Spleen (tissue), 11 donors: ENCODE data around the gene ALK. TPM values are rescaled to one million over a fixed set of nuclear protein-coding genes. Genes with fewer than 3 reads are reported as not detected.

ENCODE experiments used
- DNase-seq: peaks from one replicate; pipeline ENCODE4 v3.0.0-alpha.2; 2020
- H3K27ac ChIP-seq, 8 donors: fragments of 200-600 bp; sonication (generic) in 7 of 8; 1 replicate in 4 of 8; 2 replicates in 4 of 8; pipeline versions ENCODE4 v1.5.0 to v1.8.0; 2016 to 2021; ENCODE audit warnings: inconsistent platforms in 4 of 8, mild to moderate bottlenecking in 4 of 8, moderate library complexity in 1 of 8
- H3K27me3 ChIP-seq, 7 donors: fragments of 200-600 bp; sonication (generic) in 6 of 7; replicated peaks in 1 of 7; 1 replicate in 4 of 7; 2 replicates in 3 of 7; pipeline versions ENCODE4 v1.5.0 to v1.8.0; 2016 to 2021; ENCODE audit warnings: inconsistent platforms in 3 of 7, mild to moderate bottlenecking in 1 of 7
- H3K36me3 ChIP-seq, 6 donors: fragments of 200-600 bp; sonication (generic) in 5 of 6; 1 replicate in 4 of 6; 2 replicates in 2 of 6; pipeline versions ENCODE4 v1.5.0 to v1.8.0; 2016 to 2021; ENCODE audit warnings: inconsistent platforms in 2 of 6
- H3K4me1 ChIP-seq, 6 donors: fragments of 200-600 bp; sonication (generic) in 5 of 6; 1 replicate in 3 of 6; 2 replicates in 3 of 6; pipeline versions ENCODE4 v1.5.0 to v1.8.0; 2016 to 2021; ENCODE audit warnings: inconsistent platforms in 3 of 6
- H3K4me3 ChIP-seq, 8 donors: fragments of 200-600 bp; sonication (generic) in 7 of 8; 1 replicate in 4 of 8; 2 replicates in 4 of 8; pipeline versions ENCODE4 v1.5.0 to v1.8.0; 2016 to 2021; ENCODE audit warnings: inconsistent platforms in 4 of 8, mild to moderate bottlenecking in 4 of 8, moderate library complexity in 2 of 8
- H3K9me3 ChIP-seq, 8 donors: fragments of 200-600 bp; sonication (generic) in 7 of 8; 1 replicate in 4 of 8; 2 replicates in 4 of 8; pipeline versions ENCODE4 v1.5.0 to v1.8.0; 2016 to 2021; ENCODE audit warnings: inconsistent platforms in 4 of 8
- CTCF ChIP-seq, 11 experiments: fragments of 200-600 bp in 7 of 11; fragments of 450-650 bp in 4 of 11; sonication (generic) in 4 of 11; IDR thresholded peaks in 8 of 11; conservative IDR thresholded peaks in 3 of 11; 1 replicate in 7 of 11; 2 replicates in 4 of 11; pipeline versions ENCODE4 v1.4.0 to v1.8.0; 2016 to 2021; ENCODE audit warnings: antibody characterized with exemption in 11 of 11, inconsistent platforms in 4 of 11, mild to moderate bottlenecking in 1 of 11
- POLR2A ChIP-seq, 3 donors: fragments of 450-650 bp; IDR thresholded peaks; one replicate each; pipeline ENCODE4 v1.5.1; 2017; ENCODE audit warnings: antibody characterized with exemption in 3 of 3, mild to moderate bottlenecking in 1 of 3
- POLR2AphosphoS5 ChIP-seq, 3 donors: sonication (generic); formaldehyde crosslinking; IDR thresholded peaks; one replicate each; pipeline ENCODE4 v1.5.1; 2017; ENCODE audit warnings: antibody characterized with exemption in 3 of 3
- WGBS, 5 donors: extraction: QIAGEN DNeasy Blood & Tissue Kit in 3 of 5; methylation state at CpG; one replicate each; pipeline versions ENCODE4 v1.1.5 to v1.1.7; 2013 to 2018; 5-methylcytosine and 5-hydroxymethylcytosine counted together
- intact Hi-C: fragments of 100-400 bp; cut with DNase I; formaldehyde crosslinking; loops from one replicate; pipeline ENCODE4 v1.15.0; 2023; ENCODE audit warnings: low total_unique reads
- polyA plus RNA-seq, 3 donors: library from polyadenylated mRNA; stranded (reverse); fragments of 200-250 nt; gene quantifications; one replicate each; pipeline ENCODE4 v1.2.1, GENCODE V29; 2013
- total RNA-seq, 7 donors: library from RNA; depleted of rRNA in 3 of 7; stranded (reverse); fragments of >200 nt in 3 of 7; fragmentation: NEBNext Ultra II Directional in 4 of 7; extraction: Animal tissue kit (Norgen Biotek cat#: 25700) in 4 of 7; gene quantifications; one replicate each; pipeline versions ENCODE4 v1.1.0 to v1.2.1, GENCODE V29; 2016 to 2021
- donor health status: healthy with polysubstance abuse.
- donor health status: DM: no; HTN: no; CAD: no; lungs with moderate emphysema.
- donor health status: DM: no; HTN: no; CAD: no.
- donor health status: Bipolar disorder and iron deficiency.
- donor health status: healthy.
- donor health status: DM: no; HTN: no; CAD: no.
- donor health status: DM: yes; HTN: yes; CAD: no.

ALK gene
- total and polyA plus RNA-seq, 10 donors, result 0.03 to 0.28 (median 0.06) TPM; not detected in 7

GRCh38 chr2:29714333-29714732 is 207.1 kb downstream of the ALK start:
- Histone ChIP-seq H3K27ac (no peak overlapping the region), H3K36me3 (no peaks in the 10 kb centered on the region), H3K4me3 (no peak overlapping the region), H3K4me1 (no peaks in the 10 kb centered on the region), H3K27me3 (peaks cover 0 to 8% (median 0%) of the 10 kb centered on the region in 7 donors), H3K9me3 (no peaks in the 10 kb centered on the region)
- DNase-seq, result no peak
- 80 to 93% (median 88%) methylated on average over 4 of the region's 4 CpGs for WGBS, 5 donors
- TF ChIP-seq POLR2A (IDR thresholded peaks at IDR 0.05), result no peak
- TF ChIP-seq CTCF (IDR thresholded peaks at IDR 0.05 in 8 of 11, conservative IDR thresholded peaks at IDR 0.05 in 3 of 11), result no peak
- TF ChIP-seq POLR2AphosphoS5 (IDR thresholded peaks at IDR 0.05), result no peak
- intact Hi-C loops, result no loop called here

- Histone ChIP-seq H3K36me3 (no peaks in the 10 kb centered on the region), H3K9me3 (no peaks in the 10 kb centered on the region), H3K4me1 (no peaks in the 10 kb centered on the region), H3K4me3 (no peak overlapping the region), H3K27me3 (no peaks in the 10 kb centered on the region), H3K27ac (no peak overlapping the region)
- DNase-seq, result no peak
- TF ChIP-seq POLR2AphosphoS5 (IDR thresholded peaks at IDR 0.05) (no peak), CTCF (IDR thresholded peaks at IDR 0.05 in 8 of 11, conservative IDR thresholded peaks at IDR 0.05 in 3 of 11) (no peak), POLR2A (IDR thresholded peaks at IDR 0.05) (no peak)
- WGBS, 5 donors, result 87 to 92% (median 90%) methylated on average over 4 of the region's 4 CpGs
- intact Hi-C loops, result no loop called here
These were observed 215.1 kb downstream of the ALK start for GRCh38 chr2:29706171-29706720.

GRCh38 chr2:29705616-29706015 is 215.8 kb downstream of the ALK start:
- no peak for DNase-seq
- Histone ChIP-seq H3K27ac (no peak overlapping the region), H3K36me3 (no peaks in the 10 kb centered on the region), H3K9me3 (no peaks in the 10 kb centered on the region), H3K4me1 (no peaks in the 10 kb centered on the region), H3K4me3 (no peak overlapping the region), H3K27me3 (no peaks in the 10 kb centered on the region)
- intact Hi-C loops, result no loop called here
- no peak for TF ChIP-seq CTCF (IDR thresholded peaks at IDR 0.05 in 8 of 11, conservative IDR thresholded peaks at IDR 0.05 in 3 of 11)
- TF ChIP-seq POLR2A (IDR thresholded peaks at IDR 0.05), result no peak
- TF ChIP-seq POLR2AphosphoS5 (IDR thresholded peaks at IDR 0.05), result no peak
- whole genome bisulfite sequencing, 5 donors, result 83 to 93% (median 86%) methylated on average over 4 of the region's 4 CpGs

- no peak overlapping the region for H3K4me3 ChIP-seq
- no peak for DNase-seq
- WGBS, 5 donors, result 74 to 95% (median 85%) methylated on average over 1 of the region's 1 CpG
- no peaks in the 10 kb centered on the region for H3K36me3 ChIP-seq
- no peak overlapping the region for H3K27ac ChIP-seq
- TF ChIP-seq CTCF (IDR thresholded peaks at IDR 0.05 in 8 of 11, conservative IDR thresholded peaks at IDR 0.05 in 3 of 11) (no peak), POLR2AphosphoS5 (IDR thresholded peaks at IDR 0.05) (no peak), POLR2A (IDR thresholded peaks at IDR 0.05) (no peak)
- intact Hi-C loops, result no loop called here
- no peaks in the 10 kb centered on the region for H3K27me3 ChIP-seq
- H3K4me1 ChIP-seq, result no peaks in the 10 kb centered on the region
- H3K9me3 ChIP-seq, result no peaks in the 10 kb centered on the region
These were observed 218.1 kb downstream of the ALK start for GRCh38 chr2:29703336-29703735.
